Right kidney (tissue), 1 donor: ENCODE data around the gene ZNF862.

Experiments used
- DNase-seq: peaks from one replicate; pipeline ENCODE4 v3.0.0-alpha.2; 2016

Gene ZNF862

GRCh38 chr7:149866779-149867447 lies 28.7 kb downstream of the ZNF862 start:
- DNase-seq, result no peak

- no peak for DNase-seq
Measured at GRCh38 chr7:149867762-149868622, 29.8 kb downstream of the ZNF862 start.

GRCh38 chr7:149868623-149869290 lies 30.6 kb downstream of the ZNF862 start:
- DNase-seq, result no peak

- no peak for DNase-seq
Measured at GRCh38 chr7:149869291-149869650, 31.1 kb downstream of the ZNF862 start.

- no peak for DNase-seq
Measured at GRCh38 chr7:149869867-149870266, 31.7 kb downstream of the ZNF862 start.

GRCh38 chr7:149870274-149870673 lies 32.1 kb downstream of the ZNF862 start:
- no peak for DNase-seq

- DNase-seq, result no peak
Measured at GRCh38 chr7:149870701-149871483, 32.7 kb downstream of the ZNF862 start.

GRCh38 chr7:149871576-149871975 lies 33.4 kb downstream of the ZNF862 start:
- DNase-seq, result no peak

- DNase-seq, result no peak
Measured at GRCh38 chr7:149872419-149873073, 34.4 kb downstream of the ZNF862 start.

- DNase-seq, result peak; percentile 93
Measured at GRCh38 chr7:149873074-149873969, 35.1 kb downstream of the ZNF862 start, which contains the start of gene ATP6V0E2. ATP6V0E2 (plus strand) TSS chr7:149873969; CDS start chr7:149874066, 97 bp downstream.

GRCh38 chr7:149873970-149874643 lies 35.9 kb downstream of the ZNF862 start:
- DNase-seq, result no peak

GRCh38 chr7:149874644-149875028 lies 36.5 kb downstream of the ZNF862 start:
- no peak for DNase-seq

- DNase-seq, result no peak
Measured at GRCh38 chr7:149875396-149875795, 37.2 kb downstream of the ZNF862 start.

GRCh38 chr7:149877890-149878522 lies 39.8 kb downstream of the ZNF862 start:
- DNase-seq, result no peak

- no peak for DNase-seq
Measured at GRCh38 chr7:149878523-149878921, 40.3 kb downstream of the ZNF862 start.

- DNase-seq, result no peak
Measured at GRCh38 chr7:149879271-149879743, 41.1 kb downstream of the ZNF862 start.

- no peak for DNase-seq
Measured at GRCh38 chr7:149879766-149880637, 41.8 kb downstream of the ZNF862 start.

- DNase-seq, result no peak
Measured at GRCh38 chr7:149880638-149881311, 42.6 kb downstream of the ZNF862 start.
